ENCODE results near the gene FIBCD1.
A peak's percentile ranks its signal among the peaks of the same experiment; 100 is the strongest.

DNA sequence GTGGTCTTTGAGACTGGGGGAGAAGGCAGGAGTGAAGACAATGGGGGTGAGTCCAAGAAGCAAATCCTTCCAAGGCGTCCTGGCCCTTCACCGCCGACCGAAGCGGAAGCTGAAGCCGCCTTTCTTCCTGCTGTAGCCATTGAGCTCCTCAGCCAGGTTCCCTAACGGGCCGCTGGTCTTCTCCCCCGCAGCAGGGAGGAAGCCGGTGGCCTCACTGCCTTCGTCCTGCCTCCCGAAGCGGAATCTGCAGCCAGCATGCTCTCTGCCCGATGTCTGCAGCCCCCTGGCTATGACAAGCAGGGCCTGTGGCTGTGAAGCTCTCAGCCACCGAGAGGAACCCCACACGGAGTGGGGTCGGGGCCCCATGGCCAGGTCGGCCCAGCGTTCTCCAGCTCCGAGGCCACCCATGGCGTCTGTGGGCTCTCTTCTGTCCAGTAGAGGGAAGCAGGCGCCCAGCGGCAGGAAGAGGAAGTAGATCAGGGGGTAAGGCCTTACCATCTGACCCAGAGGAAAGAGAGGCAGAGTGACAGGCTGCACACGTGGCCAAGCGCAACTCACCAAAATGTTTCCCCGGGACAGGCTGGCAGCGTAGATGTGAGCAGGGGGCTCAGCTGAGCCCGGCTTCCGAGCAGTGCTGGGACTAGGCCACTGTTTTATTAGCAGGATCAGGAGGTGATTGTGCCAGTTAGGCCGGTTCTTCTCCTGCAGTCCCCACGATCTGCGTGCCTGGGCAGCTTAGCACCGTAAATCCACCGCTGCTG is 45.5 kb downstream of the FIBCD1 start:
- TF ChIP-seq, protein P1, sequence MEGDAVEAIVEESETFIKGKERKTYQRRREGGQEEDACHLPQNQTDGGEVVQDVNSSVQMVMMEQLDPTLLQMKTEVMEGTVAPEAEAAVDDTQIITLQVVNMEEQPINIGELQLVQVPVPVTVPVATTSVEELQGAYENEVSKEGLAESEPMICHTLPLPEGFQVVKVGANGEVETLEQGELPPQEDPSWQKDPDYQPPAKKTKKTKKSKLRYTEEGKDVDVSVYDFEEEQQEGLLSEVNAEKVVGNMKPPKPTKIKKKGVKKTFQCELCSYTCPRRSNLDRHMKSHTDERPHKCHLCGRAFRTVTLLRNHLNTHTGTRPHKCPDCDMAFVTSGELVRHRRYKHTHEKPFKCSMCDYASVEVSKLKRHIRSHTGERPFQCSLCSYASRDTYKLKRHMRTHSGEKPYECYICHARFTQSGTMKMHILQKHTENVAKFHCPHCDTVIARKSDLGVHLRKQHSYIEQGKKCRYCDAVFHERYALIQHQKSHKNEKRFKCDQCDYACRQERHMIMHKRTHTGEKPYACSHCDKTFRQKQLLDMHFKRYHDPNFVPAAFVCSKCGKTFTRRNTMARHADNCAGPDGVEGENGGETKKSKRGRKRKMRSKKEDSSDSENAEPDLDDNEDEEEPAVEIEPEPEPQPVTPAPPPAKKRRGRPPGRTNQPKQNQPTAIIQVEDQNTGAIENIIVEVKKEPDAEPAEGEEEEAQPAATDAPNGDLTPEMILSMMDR (IDR thresholded peaks at IDR 0.05): 0 out of 2 replicates have a peak, but pooled peaks have one; percentile 10
- TF ChIP-seq YY1 (IDR thresholded peaks at IDR 0.05; ENCODE audit: low read depth): no peak
- TF ChIP-seq JUND (IDR thresholded peaks at IDR 0.05): no peak
- TF ChIP-seq TCF12 (IDR thresholded peaks at IDR 0.05): no peak
- TF ChIP-seq, protein P2, sequence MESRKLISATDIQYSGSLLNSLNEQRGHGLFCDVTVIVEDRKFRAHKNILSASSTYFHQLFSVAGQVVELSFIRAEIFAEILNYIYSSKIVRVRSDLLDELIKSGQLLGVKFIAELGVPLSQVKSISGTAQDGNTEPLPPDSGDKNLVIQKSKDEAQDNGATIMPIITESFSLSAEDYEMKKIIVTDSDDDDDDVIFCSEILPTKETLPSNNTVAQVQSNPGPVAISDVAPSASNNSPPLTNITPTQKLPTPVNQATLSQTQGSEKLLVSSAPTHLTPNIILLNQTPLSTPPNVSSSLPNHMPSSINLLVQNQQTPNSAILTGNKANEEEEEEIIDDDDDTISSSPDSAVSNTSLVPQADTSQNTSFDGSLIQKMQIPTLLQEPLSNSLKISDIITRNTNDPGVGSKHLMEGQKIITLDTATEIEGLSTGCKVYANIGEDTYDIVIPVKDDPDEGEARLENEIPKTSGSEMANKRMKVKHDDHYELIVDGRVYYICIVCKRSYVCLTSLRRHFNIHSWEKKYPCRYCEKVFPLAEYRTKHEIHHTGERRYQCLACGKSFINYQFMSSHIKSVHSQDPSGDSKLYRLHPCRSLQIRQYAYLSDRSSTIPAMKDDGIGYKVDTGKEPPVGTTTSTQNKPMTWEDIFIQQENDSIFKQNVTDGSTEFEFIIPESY (IDR thresholded peaks at IDR 0.05; ENCODE audit: borderline replicate concordance, low read depth): no peak
- no peak for TF ChIP-seq NFIC (IDR thresholded peaks at IDR 0.05; ENCODE audit: borderline replicate concordance)
- TF ChIP-seq GABPA (IDR thresholded peaks at IDR 0.05; ENCODE audit: low read depth): no peak
- TF ChIP-seq, protein P3, sequence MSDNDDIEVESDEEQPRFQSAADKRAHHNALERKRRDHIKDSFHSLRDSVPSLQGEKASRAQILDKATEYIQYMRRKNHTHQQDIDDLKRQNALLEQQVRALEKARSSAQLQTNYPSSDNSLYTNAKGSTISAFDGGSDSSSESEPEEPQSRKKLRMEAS (IDR thresholded peaks at IDR 0.05; ENCODE audit: low read depth): no peak
- TF ChIP-seq, protein P4, sequence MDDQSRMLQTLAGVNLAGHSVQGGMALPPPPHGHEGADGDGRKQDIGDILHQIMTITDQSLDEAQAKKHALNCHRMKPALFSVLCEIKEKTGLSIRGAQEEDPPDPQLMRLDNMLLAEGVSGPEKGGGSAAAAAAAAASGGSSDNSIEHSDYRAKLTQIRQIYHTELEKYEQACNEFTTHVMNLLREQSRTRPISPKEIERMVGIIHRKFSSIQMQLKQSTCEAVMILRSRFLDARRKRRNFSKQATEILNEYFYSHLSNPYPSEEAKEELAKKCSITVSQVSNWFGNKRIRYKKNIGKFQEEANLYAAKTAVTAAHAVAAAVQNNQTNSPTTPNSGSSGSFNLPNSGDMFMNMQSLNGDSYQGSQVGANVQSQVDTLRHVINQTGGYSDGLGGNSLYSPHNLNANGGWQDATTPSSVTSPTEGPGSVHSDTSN (IDR thresholded peaks at IDR 0.05): no peak
- no peak for TF ChIP-seq RAD21 (IDR thresholded peaks at IDR 0.05; ENCODE audit: low read length)
- TF ChIP-seq EP300 (IDR thresholded peaks at IDR 0.05; ENCODE audit: borderline replicate concordance in 1 of 2, low read depth in 1 of 2, low read length in 1 of 2): no peak
- TF ChIP-seq, protein P5, sequence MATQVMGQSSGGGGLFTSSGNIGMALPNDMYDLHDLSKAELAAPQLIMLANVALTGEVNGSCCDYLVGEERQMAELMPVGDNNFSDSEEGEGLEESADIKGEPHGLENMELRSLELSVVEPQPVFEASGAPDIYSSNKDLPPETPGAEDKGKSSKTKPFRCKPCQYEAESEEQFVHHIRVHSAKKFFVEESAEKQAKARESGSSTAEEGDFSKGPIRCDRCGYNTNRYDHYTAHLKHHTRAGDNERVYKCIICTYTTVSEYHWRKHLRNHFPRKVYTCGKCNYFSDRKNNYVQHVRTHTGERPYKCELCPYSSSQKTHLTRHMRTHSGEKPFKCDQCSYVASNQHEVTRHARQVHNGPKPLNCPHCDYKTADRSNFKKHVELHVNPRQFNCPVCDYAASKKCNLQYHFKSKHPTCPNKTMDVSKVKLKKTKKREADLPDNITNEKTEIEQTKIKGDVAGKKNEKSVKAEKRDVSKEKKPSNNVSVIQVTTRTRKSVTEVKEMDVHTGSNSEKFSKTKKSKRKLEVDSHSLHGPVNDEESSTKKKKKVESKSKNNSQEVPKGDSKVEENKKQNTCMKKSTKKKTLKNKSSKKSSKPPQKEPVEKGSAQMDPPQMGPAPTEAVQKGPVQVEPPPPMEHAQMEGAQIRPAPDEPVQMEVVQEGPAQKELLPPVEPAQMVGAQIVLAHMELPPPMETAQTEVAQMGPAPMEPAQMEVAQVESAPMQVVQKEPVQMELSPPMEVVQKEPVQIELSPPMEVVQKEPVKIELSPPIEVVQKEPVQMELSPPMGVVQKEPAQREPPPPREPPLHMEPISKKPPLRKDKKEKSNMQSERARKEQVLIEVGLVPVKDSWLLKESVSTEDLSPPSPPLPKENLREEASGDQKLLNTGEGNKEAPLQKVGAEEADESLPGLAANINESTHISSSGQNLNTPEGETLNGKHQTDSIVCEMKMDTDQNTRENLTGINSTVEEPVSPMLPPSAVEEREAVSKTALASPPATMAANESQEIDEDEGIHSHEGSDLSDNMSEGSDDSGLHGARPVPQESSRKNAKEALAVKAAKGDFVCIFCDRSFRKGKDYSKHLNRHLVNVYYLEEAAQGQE (IDR thresholded peaks at IDR 0.05; ENCODE audit: low read depth, low read length): no peak
